GM12801 (cell line): ENCODE measurements around the gene HS6ST3.

ENCODE experiments used
- CTCF ChIP-seq: IDR thresholded peaks from one replicate; pipeline ENCODE4 v1.5.1; 2011; ENCODE audit warnings: control low read depth; ENCODE audit not compliant: insufficient read length; ENCODE audit errors: extremely low read depth

Gene HS6ST3

GRCh38 chr13:96422002-96422401 is 332.1 kb downstream of the HS6ST3 start:
- TF ChIP-seq CTCF: no peak

- no peak for TF ChIP-seq CTCF
Measured at GRCh38 chr13:96426167-96426566, 336.3 kb downstream of the HS6ST3 start.

GRCh38 chr13:96428911-96429310 is 339.0 kb downstream of the HS6ST3 start:
- TF ChIP-seq CTCF: no peak

- TF ChIP-seq CTCF: no peak
Measured at GRCh38 chr13:96431044-96431581, 341.2 kb downstream of the HS6ST3 start.

GRCh38 chr13:96444676-96445075 is 354.8 kb downstream of the HS6ST3 start:
- no peak for TF ChIP-seq CTCF

- TF ChIP-seq CTCF: no peak
Measured at GRCh38 chr13:96449920-96450319, 360.0 kb downstream of the HS6ST3 start.

- no peak for TF ChIP-seq CTCF
Measured at GRCh38 chr13:96450326-96451020, 360.6 kb downstream of the HS6ST3 start.
